ENCODE data around the gene HINT2.

GRCh38 chr9:35767458-35767857 lies 47.4 kb downstream of the HINT2 start:
- TF ChIP-seq CTCF (IDR thresholded peaks at IDR 0.05) (no peak), POLR2A (IDR thresholded peaks at IDR 0.05) (no peak)

Measured in heart left ventricle (tissue), 13 donors.